ENCODE measurements around the gene SLC26A8. TPM values are rescaled to one million over a fixed set of nuclear protein-coding genes. Genes with fewer than 3 reads are reported as not detected.

The SLC26A8 gene
- polyA plus RNA-seq, 3 donors = 0.52 to 1.7 (median 1.5) TPM

GRCh38 chr6:35926509-35927215 lies 97.8 kb downstream of the SLC26A8 start:
- no peak overlapping the region for H3K9ac ChIP-seq (ENCODE audit: insufficient read depth, low read length, poor library complexity, severe bottlenecking)
- no peaks in the 10 kb centered on the region for H3K27me3 ChIP-seq (ENCODE audit: control insufficient read depth in 2 of 2, insufficient read depth in 2 of 2, low read length in 2 of 2)
- no peak overlapping the region for H3K4me2 ChIP-seq (replicated peaks; ENCODE audit: extremely low read depth, low read length, poor library complexity, severe bottlenecking)
- H3K36me3 ChIP-seq (replicated peaks in 1 of 2; ENCODE audit: control insufficient read depth in 1 of 2, insufficient read depth in 2 of 2, low read length in 2 of 2) = no peaks in the 10 kb centered on the region
- no peaks in the 10 kb centered on the region for H3K4me1 Mint-ChIP-seq
- no peak for TF ChIP-seq CTCF (IDR thresholded peaks at IDR 0.05)
- no peak overlapping the region for H3K27ac Mint-ChIP-seq
- WGBS (ENCODE audit: insufficient coverage) = no CpG with 5 or more reads among the region's 2 CpGs
- H3K27ac ChIP-seq (ENCODE audit: low read depth in 1 of 2, low read length in 2 of 2) = no peak overlapping the region
- H3K36me3 Mint-ChIP-seq = peaks cover 0 to 2% of the 10 kb centered on the region in 2 donors
- intact Hi-C loops (cut with micrococcal nuclease) = loop anchor here in 1 of 2 donors (10.0 kb wide), 1 partner anchor 88 kb away; no protein-coding TSS in a partner anchor
- peaks cover 0 to 3% (median 0%) of the 10 kb centered on the region in 7 donors for H3K9me3 Mint-ChIP-seq
- H3K4me3 ChIP-seq (replicated peaks in 1 of 3; ENCODE audit: low read depth in 2 of 3, low read length in 3 of 3) = no peak overlapping the region
- H3K4me1 ChIP-seq (ENCODE audit: control insufficient read depth in 1 of 2, insufficient read depth in 2 of 2, low read length in 2 of 2) = peaks cover 0 to 2% of the 10 kb centered on the region in 2 donors
- H2AFZ ChIP-seq (ENCODE audit: insufficient read depth, low read depth, low read length, poor library complexity, severe bottlenecking) = no peak overlapping the region
- no peaks in the 10 kb centered on the region for H4K20me1 ChIP-seq (ENCODE audit: insufficient read depth, low read length)
- peaks cover 0 to 3% (median 3%) of the 10 kb centered on the region in 3 donors for H3K27me3 Mint-ChIP-seq (ENCODE audit: low read depth in 3 of 3)
- no peaks in the 10 kb centered on the region for H3K9me3 ChIP-seq (replicated peaks in 1 of 2; ENCODE audit: control insufficient read depth in 1 of 2, insufficient read depth in 1 of 2, low read length in 2 of 2)
- no peaks in the 10 kb centered on the region for H3K79me2 ChIP-seq (ENCODE audit: insufficient read depth, low read length)
- DNase-seq = no peak
- no peak overlapping the region for H3K4me3 Mint-ChIP-seq

GRCh38 chr6:35925961-35926360 lies 98.5 kb downstream of the SLC26A8 start:
- Histone ChIP-seq H4K20me1 (ENCODE audit: insufficient read depth, low read length) (no peaks in the 10 kb centered on the region), H3K36me3 (replicated peaks in 1 of 2; ENCODE audit: control insufficient read depth in 1 of 2, insufficient read depth in 2 of 2, low read length in 2 of 2) (no peaks in the 10 kb centered on the region), H3K9ac (ENCODE audit: insufficient read depth, low read length, poor library complexity, severe bottlenecking) (no peak overlapping the region), H3K9me3 (replicated peaks in 1 of 2; ENCODE audit: control insufficient read depth in 1 of 2, insufficient read depth in 1 of 2, low read length in 2 of 2) (no peaks in the 10 kb centered on the region), H3K4me1 (ENCODE audit: control insufficient read depth in 1 of 2, insufficient read depth in 2 of 2, low read length in 2 of 2) (peaks cover 3 to 8% of the 10 kb centered on the region in 2 donors), H3K79me2 (ENCODE audit: insufficient read depth, low read length) (peaks cover 7% of the 10 kb centered on the region), H3K4me3 (replicated peaks in 1 of 3; ENCODE audit: low read depth in 2 of 3, low read length in 3 of 3) (no peak overlapping the region), H3K27me3 (ENCODE audit: control insufficient read depth in 2 of 2, insufficient read depth in 2 of 2, low read length in 2 of 2) (no peaks in the 10 kb centered on the region), H2AFZ (ENCODE audit: insufficient read depth, low read depth, low read length, poor library complexity, severe bottlenecking) (no peak overlapping the region), H3K4me2 (replicated peaks; ENCODE audit: extremely low read depth, low read length, poor library complexity, severe bottlenecking) (no peak overlapping the region), H3K27ac (ENCODE audit: low read depth in 1 of 2, low read length in 2 of 2) (no peak overlapping the region)
- DNase-seq = no peak
- intact Hi-C loops (cut with micrococcal nuclease) = loop anchor here in 1 of 2 donors (10.0 kb wide), 1 partner anchor 89 kb away; no protein-coding TSS in a partner anchor
- 100% methylated on average over 3 of the region's 3 CpGs for WGBS (ENCODE audit: insufficient coverage)
- Mint-ChIP-seq H3K27ac (no peak overlapping the region), H3K4me1 (peaks cover 5% of the 10 kb centered on the region), H3K4me3 (no peak overlapping the region), H3K36me3 (peaks cover 0 to 2% of the 10 kb centered on the region in 2 donors), H3K27me3 (ENCODE audit: low read depth in 3 of 3) (peaks cover 0 to 3% (median 3%) of the 10 kb centered on the region in 3 donors), H3K9me3 (peaks cover 0 to 2% (median 0%) of the 10 kb centered on the region in 7 donors)
- TF ChIP-seq CTCF (IDR thresholded peaks at IDR 0.05) = no peak

Measured in CD14-positive monocyte (primary cell).